H9 (cell line): ENCODE data around the gene OXLD1. TPM values are rescaled to one million over a fixed set of nuclear protein-coding genes. Genes with fewer than 3 reads are reported as not detected.
A peak's percentile ranks its signal among the peaks of the same experiment; 100 is the strongest.

Experiments
- DNase-seq: peaks from one replicate; pipeline ENCODE4 v3.0.0-alpha.2; 2017
- H2AFZ ChIP-seq: one replicate; pipeline ENCODE4 v1.6.1; 2013; ENCODE audit warnings: mild to moderate bottlenecking, low read length, control low read depth, moderate library complexity
- H2AK5ac ChIP-seq: 2 replicates; pipeline ENCODE4 v1.6.1; 2013; ENCODE audit warnings: low read length, control low read depth, mixed read lengths; ENCODE audit not compliant: insufficient read length
- H2BK120ac ChIP-seq: one replicate; pipeline ENCODE4 v1.6.1; 2013; ENCODE audit warnings: low read depth, mild to moderate bottlenecking, low read length, control low read depth, inconsistent platforms; ENCODE audit not compliant: poor library complexity, severe bottlenecking
- H2BK12ac ChIP-seq: 2 replicates; pipeline ENCODE4 v1.6.1; 2013; ENCODE audit warnings: low read length, control low read depth, mixed read lengths, low read depth; ENCODE audit not compliant: insufficient read length
- H2BK15ac ChIP-seq: 2 replicates; pipeline ENCODE4 v1.6.1; 2013; ENCODE audit warnings: low read depth, low read length, control low read depth
- H2BK20ac ChIP-seq: one replicate; pipeline ENCODE4 v1.6.1; 2013; ENCODE audit warnings: low read depth, mild to moderate bottlenecking, low read length, control low read depth, inconsistent platforms; ENCODE audit not compliant: poor library complexity, severe bottlenecking
- H2BK5ac ChIP-seq: 2 replicates; pipeline ENCODE4 v1.6.1; 2013; ENCODE audit warnings: low read length, control low read depth, mixed read lengths; ENCODE audit not compliant: insufficient read length
- H3K14ac ChIP-seq: 2 replicates; pipeline ENCODE4 v1.6.1; 2013; ENCODE audit warnings: low read length, control low read depth; ENCODE audit not compliant: insufficient read depth
- H3K18ac ChIP-seq: 2 replicates; pipeline ENCODE4 v1.6.1; 2013; ENCODE audit warnings: low read depth, mild to moderate bottlenecking, mixed read lengths, low read length, control low read depth; ENCODE audit not compliant: insufficient read length
- H3K23ac ChIP-seq: 2 replicates; pipeline ENCODE4 v1.6.1; 2013; ENCODE audit warnings: low read length, control low read depth, mixed read lengths, low read depth; ENCODE audit not compliant: insufficient read length
- H3K23me2 ChIP-seq: 2 replicates; pipeline ENCODE4 v1.6.1; 2013; ENCODE audit warnings: low read depth, mild to moderate bottlenecking, mixed read lengths, low read length, control low read depth; ENCODE audit not compliant: insufficient read length, poor library complexity, severe bottlenecking
- H3K27ac ChIP-seq: 2 replicates; pipeline ENCODE4 v1.5.1; 2013; ENCODE audit warnings: low read length, control low read depth, mixed read lengths, low read depth; ENCODE audit not compliant: insufficient read length
- H3K27me3 ChIP-seq: 2 replicates; pipeline ENCODE4 v1.6.1; 2013; ENCODE audit warnings: low read length, control low read depth, inconsistent platforms; ENCODE audit not compliant: insufficient read depth
- H3K4ac ChIP-seq: 2 replicates; pipeline ENCODE4 v1.6.1; 2013; ENCODE audit warnings: low read depth, mild to moderate bottlenecking, control low read depth, inconsistent platforms, low read length, moderate library complexity
- H3K4me1 ChIP-seq: 2 replicates; pipeline ENCODE4 v1.6.1; 2013; ENCODE audit warnings: low read length, control low read depth, inconsistent platforms; ENCODE audit not compliant: insufficient read depth
- H3K4me2 ChIP-seq: 2 replicates; pipeline ENCODE4 v1.6.1; 2013; ENCODE audit warnings: low read length, control low read depth, mixed read lengths; ENCODE audit not compliant: insufficient read length, insufficient read depth
- H3K56ac ChIP-seq: 2 replicates; pipeline ENCODE4 v1.6.1; 2013; ENCODE audit warnings: low read depth, mild to moderate bottlenecking, mixed read lengths, low read length, control low read depth; ENCODE audit not compliant: insufficient read length
- H3K79me1 ChIP-seq: 2 replicates; pipeline ENCODE4 v1.6.1; 2013; ENCODE audit warnings: low read depth, mild to moderate bottlenecking, moderate library complexity, low read length, control low read depth, inconsistent platforms; ENCODE audit not compliant: insufficient read depth, poor library complexity, severe bottlenecking
- H3K79me2 ChIP-seq: 2 replicates; pipeline ENCODE4 v1.6.1; 2013; ENCODE audit warnings: low read length, control low read depth, inconsistent platforms; ENCODE audit not compliant: insufficient read depth
- H3K9ac ChIP-seq: 2 replicates; pipeline ENCODE4 v1.6.1; 2013; ENCODE audit warnings: low read length, control low read depth, mixed read lengths; ENCODE audit not compliant: insufficient read length; ENCODE audit errors: extremely low read depth
- H3K9me3 ChIP-seq: one replicate; pipeline ENCODE4 v1.6.1; 2013; ENCODE audit warnings: low read depth, low read length, inconsistent platforms; ENCODE audit not compliant: control insufficient read depth
- H3T11ph ChIP-seq: one replicate; pipeline ENCODE4 v1.6.1; 2013; ENCODE audit warnings: mild to moderate bottlenecking, low read length, control low read depth, inconsistent platforms
- H4K20me1 ChIP-seq: one replicate; pipeline ENCODE4 v1.6.1; 2013; ENCODE audit not compliant: control insufficient read depth, insufficient read length, insufficient read depth
- H4K5ac ChIP-seq: 2 replicates; pipeline ENCODE4 v1.6.1; 2013; ENCODE audit warnings: low read depth, mild to moderate bottlenecking, mixed read lengths, low read length, control low read depth; ENCODE audit not compliant: insufficient read length
- H4K8ac ChIP-seq: replicated peaks from 2 replicates; pipeline ENCODE4 v1.6.1; 2013; ENCODE audit warnings: low read length, control low read depth, mixed read lengths, low read depth; ENCODE audit not compliant: insufficient read length
- H4K91ac ChIP-seq: 2 replicates; pipeline ENCODE4 v1.6.1; 2013; ENCODE audit warnings: low read depth, mild to moderate bottlenecking, moderate library complexity, mixed read lengths, low read length, control low read depth; ENCODE audit not compliant: insufficient read length
- H3K27ac Mint-ChIP-seq, 3 experiments: 2 replicates in 2 of 3; 3 replicates in 1 of 3; pipeline ENCODE4 v1.8.0; 2020 to 2021; ENCODE audit warnings: mixed read lengths in 3 of 3, mild to moderate bottlenecking in 1 of 3, moderate library complexity in 1 of 3
- H3K27me3 Mint-ChIP-seq: 2 replicates; pipeline ENCODE4 v1.8.0; 2021; ENCODE audit warnings: low read depth, mild to moderate bottlenecking, moderate library complexity, mixed read lengths
- H3K36me3 Mint-ChIP-seq, 3 experiments: 2 replicates in 2 of 3; 3 replicates in 1 of 3; pipeline ENCODE4 v1.8.0; 2020 to 2021; ENCODE audit warnings: low read depth in 3 of 3, mixed read lengths in 3 of 3; ENCODE audit not compliant: insufficient read depth in 1 of 3
- H3K4me1 Mint-ChIP-seq, 2 experiments: 2 replicates each; pipeline ENCODE4 v1.8.0; 2020; ENCODE audit warnings: mixed read lengths in 2 of 2
- H3K4me3 Mint-ChIP-seq, 2 experiments: 2 replicates in 1 of 2; 3 replicates in 1 of 2; pipeline ENCODE4 v1.8.0; 2020 to 2021; ENCODE audit warnings: mild to moderate bottlenecking in 2 of 2, mixed read lengths in 2 of 2, moderate library complexity in 1 of 2
- H3K9me3 Mint-ChIP-seq, 2 experiments: 2 replicates in 1 of 2; 3 replicates in 1 of 2; pipeline ENCODE4 v1.8.0; 2020; ENCODE audit warnings: mild to moderate bottlenecking in 2 of 2, mixed read lengths in 2 of 2, moderate library complexity in 1 of 2
- WGBS: extraction: QIAGEN DNeasy Blood & Tissue Kit; methylation state at CpG from one replicate; pipeline ENCODE4 v1.1.7; 2013; ENCODE audit warnings: missing lambda C conversion rate, low lambda C conversion rate, mixed read lengths; ENCODE audit not compliant: insufficient read length; ENCODE audit errors: extremely low coverage; 5-methylcytosine and 5-hydroxymethylcytosine counted together
- total RNA-seq: library from RNA; stranded (reverse); gene quantifications from 2 replicates; pipeline ENCODE4 v1.2.1, GENCODE V29; 2021
- TF ChIP-seq, protein P1 (sequence below): fragments of 200-600 bp; sonication (generic); conservative IDR thresholded peaks from 3 replicates; pipeline ENCODE4 v1.8.0; 2021; ENCODE audit warnings: antibody characterized with exemption, mild to moderate bottlenecking

Gene OXLD1
- total RNA-seq, 1 experiment from 2014 or later = 25.0 TPM

DNA sequence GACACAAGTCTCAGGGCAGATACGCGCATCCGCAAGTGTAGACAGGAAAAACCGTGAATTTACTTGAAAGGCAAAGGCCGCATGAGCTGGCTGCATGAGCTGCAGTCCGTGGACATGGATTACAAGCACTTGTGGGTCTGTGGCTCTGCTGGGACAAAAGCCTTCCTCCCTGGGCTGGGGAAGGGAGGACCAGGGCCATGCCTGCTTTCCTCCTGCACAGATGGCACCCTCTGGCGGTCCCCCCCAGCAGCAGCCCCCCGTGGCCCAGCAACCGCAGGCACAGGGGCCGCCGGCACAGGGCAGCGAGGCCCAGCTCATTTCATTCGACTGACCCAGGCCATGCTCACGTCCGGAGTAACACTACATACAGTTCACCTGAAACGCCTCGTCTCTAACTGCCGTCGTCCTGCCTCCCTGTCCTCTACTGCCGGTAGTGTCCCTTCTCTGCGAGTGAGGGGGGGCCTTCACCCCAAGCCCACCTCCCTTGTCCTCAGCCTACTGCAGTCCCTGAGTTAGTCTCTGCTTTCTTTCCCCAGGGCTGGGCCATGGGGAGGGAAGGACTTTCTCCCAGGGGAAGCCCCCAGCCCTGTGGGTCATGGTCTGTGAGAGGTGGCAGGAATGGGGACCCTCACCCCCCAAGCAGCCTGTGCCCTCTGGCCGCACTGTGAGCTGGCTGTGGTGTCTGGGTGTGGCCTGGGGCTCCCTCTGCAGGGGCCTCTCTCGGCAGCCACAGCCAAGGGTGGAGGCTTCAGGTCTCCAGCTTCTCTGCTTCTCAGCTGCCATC lies 35.1 kb upstream of the OXLD1 start:
- Histone ChIP-seq H3K79me2 (peaks cover 8% of the 10 kb centered on the region; the same call in 1 of the 2 replicates), H4K8ac (no peak overlapping the region), H3K23ac (no peak overlapping the region), H2AK5ac (no peak overlapping the region), H3K4ac (no peak overlapping the region), H3T11ph (no peak overlapping the region), H2BK5ac (no peak overlapping the region), H2AFZ (no peak overlapping the region), H3K18ac (no peak overlapping the region), H3K79me1 (peaks cover 8% of the 10 kb centered on the region), H3K14ac (no peak overlapping the region; the same call in 1 of the 2 replicates), H4K20me1 (no peaks in the 10 kb centered on the region), H3K27ac (no peak overlapping the region), H2BK15ac (no peak overlapping the region), H2BK20ac (no peak overlapping the region), H3K9ac (peak overlapping the region; percentile 33), H4K91ac (no peak overlapping the region), H2BK120ac (no peak overlapping the region), H3K23me2 (peaks cover 19% of the 10 kb centered on the region), H3K27me3 (no peaks in the 10 kb centered on the region), H2BK12ac (no peak overlapping the region), H3K4me2 (peak overlapping the region; percentile 84), H4K5ac (no peak overlapping the region), H3K4me1 (0 out of 2 replicates have a peak, but pooled peaks cover 4% of the 10 kb centered on the region), H3K56ac (no peak overlapping the region), H3K9me3 (no peaks in the 10 kb centered on the region)
- Mint-ChIP-seq H3K27ac (peak overlapping the region in 2 of 3 experiments; percentile 57 to 61; a peak in 3 of 7 replicates), H3K4me3 (peak overlapping the region; percentile 93 to 98), H3K27me3 (no peaks in the 10 kb centered on the region; the same call in 1 of the 2 replicates), H3K9me3 (no peaks in the 10 kb centered on the region), H3K4me1 (peaks cover 4 to 17% of the 10 kb centered on the region in 2 experiments), H3K36me3 (peaks cover 42 to 73% (median 61%) of the 10 kb centered on the region in 3 experiments)
- DNase-seq = no peak
- no CpG with 5 or more reads among the region's 23 CpGs for WGBS
- TF ChIP-seq, protein P1, sequence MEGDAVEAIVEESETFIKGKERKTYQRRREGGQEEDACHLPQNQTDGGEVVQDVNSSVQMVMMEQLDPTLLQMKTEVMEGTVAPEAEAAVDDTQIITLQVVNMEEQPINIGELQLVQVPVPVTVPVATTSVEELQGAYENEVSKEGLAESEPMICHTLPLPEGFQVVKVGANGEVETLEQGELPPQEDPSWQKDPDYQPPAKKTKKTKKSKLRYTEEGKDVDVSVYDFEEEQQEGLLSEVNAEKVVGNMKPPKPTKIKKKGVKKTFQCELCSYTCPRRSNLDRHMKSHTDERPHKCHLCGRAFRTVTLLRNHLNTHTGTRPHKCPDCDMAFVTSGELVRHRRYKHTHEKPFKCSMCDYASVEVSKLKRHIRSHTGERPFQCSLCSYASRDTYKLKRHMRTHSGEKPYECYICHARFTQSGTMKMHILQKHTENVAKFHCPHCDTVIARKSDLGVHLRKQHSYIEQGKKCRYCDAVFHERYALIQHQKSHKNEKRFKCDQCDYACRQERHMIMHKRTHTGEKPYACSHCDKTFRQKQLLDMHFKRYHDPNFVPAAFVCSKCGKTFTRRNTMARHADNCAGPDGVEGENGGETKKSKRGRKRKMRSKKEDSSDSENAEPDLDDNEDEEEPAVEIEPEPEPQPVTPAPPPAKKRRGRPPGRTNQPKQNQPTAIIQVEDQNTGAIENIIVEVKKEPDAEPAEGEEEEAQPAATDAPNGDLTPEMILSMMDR = no peak
